Measurements from ENCODE around the gene CD46.
A peak's percentile ranks its signal among the peaks of the same experiment; 100 is the strongest.
"Not testable (repeated sequence)": the region's sequence is repeated elsewhere in the genome, so short reads cannot be mapped to it uniquely, and the experiment has no call there.

The CD46 gene

GRCh38 chr1:207748737-207749528 is 2.9 kb upstream of the CD46 start:
- no peak for TF ChIP-seq CTCF (conservative IDR thresholded peaks at IDR 0.05; ENCODE audit: low read depth, low read length)
- no peak overlapping the region for H3K4me3 ChIP-seq (ENCODE audit: low read depth, low read length)
- DNase-seq (ENCODE audit: low read depth), result no peak

- DNase-seq (ENCODE audit: low read depth), result no peak
- H3K4me3 ChIP-seq (ENCODE audit: low read depth, low read length), result no peak overlapping the region
- TF ChIP-seq CTCF (conservative IDR thresholded peaks at IDR 0.05; ENCODE audit: low read depth, low read length), result no peak
Observed at GRCh38 chr1:207750631-207751305, 1.1 kb upstream of the CD46 start.

- not testable (repeated sequence) for DNase-seq (ENCODE audit: low read depth)
- peak overlapping the region; percentile 74 for H3K4me3 ChIP-seq (ENCODE audit: low read depth, low read length)
Observed at GRCh38 chr1:207751463-207751789, 428 bp upstream of the CD46 start.

GRCh38 chr1:207752456-207752998 is 673 bp downstream of the CD46 start:
- H3K4me3 ChIP-seq (ENCODE audit: low read depth, low read length), result peak overlapping the region; percentile 74
- TF ChIP-seq CTCF (conservative IDR thresholded peaks at IDR 0.05; ENCODE audit: low read depth, low read length), result no peak
- peak; percentile 11 for DNase-seq (ENCODE audit: low read depth)

- H3K4me3 ChIP-seq (ENCODE audit: low read depth, low read length), result peak overlapping the region; percentile 74
- DNase-seq (ENCODE audit: low read depth), result no peak
- no peak for TF ChIP-seq CTCF (conservative IDR thresholded peaks at IDR 0.05; ENCODE audit: low read depth, low read length)
Observed at GRCh38 chr1:207753611-207754010, 1.8 kb downstream of the CD46 start.

- no peak for TF ChIP-seq CTCF (conservative IDR thresholded peaks at IDR 0.05; ENCODE audit: low read depth, low read length)
- no peak overlapping the region for H3K4me3 ChIP-seq (ENCODE audit: low read depth, low read length)
- no peak for DNase-seq (ENCODE audit: low read depth)
Observed at GRCh38 chr1:207754011-207754410, 2.2 kb downstream of the CD46 start.

- DNase-seq (ENCODE audit: low read depth), result peak; percentile 49
- H3K4me3 ChIP-seq (ENCODE audit: low read depth, low read length), result no peak overlapping the region
- TF ChIP-seq CTCF (conservative IDR thresholded peaks at IDR 0.05; ENCODE audit: low read depth, low read length), result no peak
Observed at GRCh38 chr1:207754974-207755700, 3.3 kb downstream of the CD46 start.
